ENCODE data around the gene FBN2. TPM values are rescaled to one million over a fixed set of nuclear protein-coding genes. Genes with fewer than 3 reads are reported as not detected.
"Not testable (repeated sequence)": the region's sequence is repeated elsewhere in the genome, so short reads cannot be mapped to it uniquely, and the experiment has no call there.

Gene FBN2
- total and polyA plus RNA-seq, 9 donors, result 0.23 to 3.5 (median 1.0) TPM

DNA sequence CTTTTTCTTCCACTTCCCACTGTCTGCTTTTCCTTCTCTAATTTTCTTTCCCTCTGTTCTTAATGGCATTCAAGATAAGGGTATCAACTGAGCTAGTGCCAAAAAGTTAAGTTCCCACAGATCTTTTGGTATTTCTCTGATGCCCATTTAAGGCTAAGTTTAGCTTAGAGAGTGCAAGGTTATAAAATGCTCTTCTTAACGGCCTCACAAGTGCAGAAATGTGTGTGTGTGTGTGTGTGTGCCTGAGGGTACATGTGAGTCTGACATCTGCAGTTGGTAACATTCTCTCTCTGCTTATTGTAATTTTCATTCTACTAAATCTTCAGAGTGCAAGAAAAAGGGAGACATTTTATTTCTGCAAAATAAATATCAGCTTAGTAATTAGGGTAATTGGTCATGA, 24.2 kb downstream of the FBN2 start:
- DNase-seq, result no peak
- intact Hi-C loops (cut with DNase I), result no loop called here
- no peaks in the 10 kb centered on the region for H3K36me3 ChIP-seq
- H3K27ac ChIP-seq, result no peak overlapping the region
- H3K4me1 ChIP-seq (ENCODE audit: insufficient read depth), result no peaks in the 10 kb centered on the region
- no peaks in the 10 kb centered on the region for H3K9me3 ChIP-seq
- no peaks in the 10 kb centered on the region for H3K27me3 ChIP-seq
- 3 to 14% (median 3%) methylated on average over 1 of the region's 1 CpG for WGBS, 3 donors
- H3K4me3 ChIP-seq, result no peak overlapping the region
- TF ChIP-seq EP300 (IDR thresholded peaks at IDR 0.05) (no peak), CTCF (IDR thresholded peaks at IDR 0.05) (no peak), POLR2A (IDR thresholded peaks at IDR 0.05) (no peak)

GRCh38 chr5:128512894-128513293, 25.2 kb downstream of the FBN2 start:
- Histone ChIP-seq H3K9me3 (no peaks in the 10 kb centered on the region), H3K4me3 (no peak overlapping the region), H3K27ac (no peak overlapping the region), H3K36me3 (no peaks in the 10 kb centered on the region), H3K4me1 (ENCODE audit: insufficient read depth) (no peaks in the 10 kb centered on the region), H3K27me3 (no peaks in the 10 kb centered on the region)
- no peak for DNase-seq
- no peak for TF ChIP-seq EP300 (IDR thresholded peaks at IDR 0.05)
- TF ChIP-seq CTCF (IDR thresholded peaks at IDR 0.05), result no peak
- TF ChIP-seq POLR2A (IDR thresholded peaks at IDR 0.05), result no peak
- WGBS, 3 donors, result 81 to 84% (median 81%) methylated on average over 2 of the region's 2 CpGs
- intact Hi-C loops (cut with DNase I), result no loop called here

GRCh38 chr5:128506643-128507042, 31.4 kb downstream of the FBN2 start:
- intact Hi-C loops (cut with DNase I), result no loop called here
- Histone ChIP-seq H3K9me3 (peaks cover 0 to 3% of the 10 kb centered on the region in 2 donors), H3K4me1 (ENCODE audit: insufficient read depth) (no peaks in the 10 kb centered on the region), H3K27me3 (no peaks in the 10 kb centered on the region), H3K27ac (no peak overlapping the region), H3K36me3 (no peaks in the 10 kb centered on the region), H3K4me3 (no peak overlapping the region)
- WGBS, 3 donors, result 94 to 97% (median 97%) methylated on average over 2 of the region's 2 CpGs
- DNase-seq, result no peak
- TF ChIP-seq EP300 (IDR thresholded peaks at IDR 0.05), result no peak
- TF ChIP-seq CTCF (IDR thresholded peaks at IDR 0.05), result no peak
- no peak for TF ChIP-seq POLR2A (IDR thresholded peaks at IDR 0.05)

- WGBS, 3 donors, result 98 to 100% (median 100%) methylated on average over 1 of the region's 1 CpG
- H3K4me3 ChIP-seq, H3K27ac ChIP-seq: not testable (repeated sequence)
Measured at GRCh38 chr5:128503727-128504126, 34.3 kb downstream of the FBN2 start.

DNA sequence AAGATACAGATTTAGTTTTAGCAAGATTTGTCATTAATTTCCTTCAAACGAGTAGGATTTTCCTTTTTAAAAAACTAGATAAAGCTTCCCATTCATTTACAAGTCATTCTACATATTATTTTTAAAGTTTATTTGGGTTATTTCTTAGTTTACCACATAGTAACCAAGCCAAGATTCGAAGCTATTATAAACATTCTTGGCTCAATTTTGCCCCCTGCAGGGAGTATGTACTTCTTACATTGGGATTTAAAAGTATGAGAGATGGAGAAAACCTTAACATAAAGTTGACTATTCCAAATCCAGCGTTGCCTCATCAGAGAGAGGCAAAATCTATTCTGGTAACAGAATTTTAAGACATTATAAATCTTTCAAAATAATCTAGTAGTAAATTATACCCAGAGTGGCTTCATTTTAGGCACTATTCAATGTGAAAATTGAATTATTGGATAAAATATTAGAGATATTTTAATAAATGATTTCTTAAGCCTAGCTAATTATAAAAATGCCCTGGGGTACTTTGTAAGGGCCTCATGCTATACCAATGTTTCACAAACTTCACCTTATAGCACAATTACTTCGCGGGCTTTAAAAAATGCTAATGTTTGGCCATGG, 39.1 kb downstream of the FBN2 start:
- no peak for DNase-seq
- H3K4me1 ChIP-seq (ENCODE audit: insufficient read depth), result no peaks in the 10 kb centered on the region
- intact Hi-C loops (cut with DNase I), result no loop called here

More at GRCh38 chr5:128503727-128504126, 34.3 kb downstream of the FBN2 start:
- H3K4me1 ChIP-seq (ENCODE audit: insufficient read depth); H3K9me3 ChIP-seq; H3K27me3 ChIP-seq; DNase-seq; H3K36me3 ChIP-seq; intact Hi-C loops (cut with DNase I): not testable (repeated sequence)

More for the DNA sequence above, 39.1 kb downstream of the FBN2 start:
- no peaks in the 10 kb centered on the region for H3K27me3 ChIP-seq
- peaks cover 0 to 3% of the 10 kb centered on the region in 2 donors for H3K9me3 ChIP-seq
- 37 to 41% (median 39%) methylated on average over 5 of the region's 5 CpGs for WGBS, 3 donors
- no peak overlapping the region for H3K4me3 ChIP-seq
- no peak for TF ChIP-seq POLR2A (IDR thresholded peaks at IDR 0.05)
- TF ChIP-seq EP300 (IDR thresholded peaks at IDR 0.05), result no peak
- TF ChIP-seq CTCF (IDR thresholded peaks at IDR 0.05), result no peak
- no peaks in the 10 kb centered on the region for H3K36me3 ChIP-seq
- H3K27ac ChIP-seq, result no peak overlapping the region
